Activated CD8-positive, alpha-beta memory T cell treated with anti-CD3 and anti-CD28 coated beads, Interleukin-2, amount 50 U/mL, for 1 hour (primary cell): ENCODE results near the gene PGF.
A peak's percentile ranks its signal among the peaks of the same experiment; 100 is the strongest.

Source experiments
- DNase-seq: peaks from one replicate; pipeline ENCODE4 v3.0.0-alpha.2; 2020; ENCODE audit errors: extremely low read depth

Gene PGF

GRCh38 chr14:74956280-74957072, 1.1 kb upstream of the PGF start:
- DNase-seq = no peak

GRCh38 chr14:74956027-74956279, 556 bp upstream of the PGF start:
- no peak for DNase-seq

- no peak for DNase-seq
These were observed 509 bp downstream of the PGF start for GRCh38 chr14:74954947-74955228.

- no peak for DNase-seq
These were observed 1.0 kb downstream of the PGF start for GRCh38 chr14:74954232-74954946.

GRCh38 chr14:74953686-74954085, 1.7 kb downstream of the PGF start:
- DNase-seq = no peak

- no peak for DNase-seq
These were observed 2.5 kb downstream of the PGF start for GRCh38 chr14:74952697-74953484.

GRCh38 chr14:74952180-74952665, 3.2 kb downstream of the PGF start:
- DNase-seq = no peak

GRCh38 chr14:74951443-74952179, 3.8 kb downstream of the PGF start:
- DNase-seq = no peak

- no peak for DNase-seq
These were observed 4.5 kb downstream of the PGF start for GRCh38 chr14:74950795-74951442.

GRCh38 chr14:74949859-74950573, 5.4 kb downstream of the PGF start:
- no peak for DNase-seq

- DNase-seq = no peak
These were observed 6.2 kb downstream of the PGF start for GRCh38 chr14:74949191-74949601.

GRCh38 chr14:74948228-74949175, 6.9 kb downstream of the PGF start:
- no peak for DNase-seq

GRCh38 chr14:74947353-74948227, 7.8 kb downstream of the PGF start:
- DNase-seq = no peak

- DNase-seq = no peak
These were observed 8.6 kb downstream of the PGF start for GRCh38 chr14:74946659-74947281.

- peak; percentile 42 for DNase-seq
These were observed 9.3 kb downstream of the PGF start for GRCh38 chr14:74945852-74946658.

- no peak for DNase-seq
These were observed 10.0 kb downstream of the PGF start for GRCh38 chr14:74945261-74945851.

- DNase-seq = no peak
These were observed 12.8 kb downstream of the PGF start for GRCh38 chr14:74942608-74943007.
